Keratinocyte (primary cell): ENCODE data around the gene GRK5. TPM values are rescaled to one million over a fixed set of nuclear protein-coding genes. Genes with fewer than 3 reads are reported as not detected.

Experiments used
- DNase-seq: peaks from one replicate; pipeline ENCODE4 v3.0.0-alpha.2; 2011; ENCODE audit warnings: low read depth, missing footprints, low spot score
- FAIRE-seq: peaks from 2 replicates; lab custom pipeline; 2011; peaks lifted over from hg19 to GRCh38; lab: Jason Lieb, UNC
- H2AFZ ChIP-seq: 2 replicates; pipeline ENCODE4 v1.6.0; 2012; ENCODE audit warnings: low read length, control low read depth, inconsistent platforms; ENCODE audit not compliant: control insufficient read depth
- H3K27ac ChIP-seq: 2 replicates; pipeline ENCODE4 v1.5.1; 2011; ENCODE audit warnings: low read length; ENCODE audit not compliant: control insufficient read depth, insufficient read depth
- H3K27me3 ChIP-seq: 3 replicates; pipeline ENCODE4 v1.6.0; 2011; ENCODE audit warnings: low read length; ENCODE audit not compliant: control insufficient read depth, insufficient read depth; ENCODE audit errors: extremely low read depth
- H3K36me3 ChIP-seq, 2 experiments: 2 replicates in 1 of 2; 3 replicates in 1 of 2; pipeline ENCODE4 v1.5.1; 2011; ENCODE audit warnings: low read length in 2 of 2, mild to moderate bottlenecking in 1 of 2; ENCODE audit not compliant: control insufficient read depth in 2 of 2, insufficient read depth in 2 of 2; ENCODE audit errors: extremely low read depth in 1 of 2
- H3K4me1 ChIP-seq: 3 replicates; pipeline ENCODE4 v1.5.1; 2011; ENCODE audit warnings: low read length; ENCODE audit not compliant: control insufficient read depth, insufficient read depth; ENCODE audit errors: extremely low read depth
- H3K4me2 ChIP-seq: 3 replicates; pipeline ENCODE4 v1.6.0; 2011; ENCODE audit warnings: low read depth, low read length; ENCODE audit not compliant: control insufficient read depth, insufficient read depth; ENCODE audit errors: extremely low read depth
- H3K4me3 ChIP-seq, 3 experiments: fragments of 200-600 bp in 1 of 3; sonication (generic) in 1 of 3; 2 replicates in 2 of 3; 3 replicates in 1 of 3; pipeline ENCODE4 v1.5.1; 2011 to 2016; ENCODE audit warnings: low read length in 3 of 3, mild to moderate bottlenecking in 3 of 3, control low read depth in 2 of 3, inconsistent platforms in 1 of 3, low read depth in 1 of 3, mixed read lengths in 1 of 3, mixed run types in 1 of 3, moderate library complexity in 1 of 3; ENCODE audit not compliant: control insufficient read depth in 2 of 3, insufficient read depth in 2 of 3; ENCODE audit errors: extremely low read depth in 1 of 3
- H3K79me2 ChIP-seq: 2 replicates; pipeline ENCODE4 v1.6.0; 2012; ENCODE audit warnings: low read length; ENCODE audit not compliant: control insufficient read depth, insufficient read depth
- H3K9ac ChIP-seq: 3 replicates; pipeline ENCODE4 v1.6.0; 2011; ENCODE audit warnings: low read length; ENCODE audit not compliant: control insufficient read depth, insufficient read depth; ENCODE audit errors: extremely low read depth
- H3K9me1 ChIP-seq: 3 replicates; pipeline ENCODE4 v1.6.0; 2011; ENCODE audit warnings: low read length; ENCODE audit not compliant: control insufficient read depth, insufficient read depth; ENCODE audit errors: extremely low read depth
- H3K9me3 ChIP-seq: 2 replicates; pipeline ENCODE4 v1.5.1; 2012; ENCODE audit warnings: low read depth, low read length; ENCODE audit not compliant: control insufficient read depth
- H4K20me1 ChIP-seq: 3 replicates; pipeline ENCODE4 v1.6.0; 2011; ENCODE audit warnings: low read length; ENCODE audit not compliant: control insufficient read depth, insufficient read depth; ENCODE audit errors: extremely low read depth
- EZH2 ChIP-seq: IDR thresholded peaks from one replicate; pipeline ENCODE4 v1.6.1; 2012; ENCODE audit warnings: inconsistent platforms, mild to moderate bottlenecking, low read length, moderate library complexity
- dilution Hi-C: fragments of 300-500 bp; cut with MboI; formaldehyde crosslinking; loops from one replicate; pipeline ENCODE4 v1.7.0; 2020; ENCODE audit warnings: low sequenced_read_pairs; ENCODE audit not compliant: extremely low pct_ligation_motif_present
- polyA plus RNA-seq, 5 experiments: library from polyadenylated mRNA; depleted of rRNA in 3 of 5; stranded (reverse) in 3 of 5; stranded (forward) in 1 of 5; unstranded in 1 of 5; fragments of >200 nt; gene quantifications; 1 replicate in 1 of 5; 2 replicates in 3 of 5; 3 replicates in 1 of 5; pipeline versions ENCODE4 v1.2.1 to v1.2.3, GENCODE V29; 2011 to 2012; ENCODE audit warnings: missing spikeins in 2 of 5, low read depth in 1 of 5, low replicate concordance in 1 of 5
- TF ChIP-seq, protein P1 (sequence below), 3 experiments: IDR thresholded peaks in 1 of 3; conservative IDR thresholded peaks in 1 of 3; optimal IDR thresholded peaks in 1 of 3; 2 replicates in 2 of 3; 3 replicates in 1 of 3; pipeline versions ENCODE3 to v1.5.1; 2011; ENCODE audit warnings: low read length in 3 of 3, mild to moderate bottlenecking in 3 of 3, moderate library complexity in 2 of 3, control low read depth in 1 of 3, inconsistent platforms in 1 of 3; ENCODE audit not compliant: insufficient read depth in 2 of 3; ENCODE audit errors: extremely low read depth in 1 of 3

Gene GRK5
- polyA plus RNA-seq, 1 donor (not counting 4 experiments of a cell fraction or from before 2014, with no cell fraction given) = 7.6 TPM

DNA sequence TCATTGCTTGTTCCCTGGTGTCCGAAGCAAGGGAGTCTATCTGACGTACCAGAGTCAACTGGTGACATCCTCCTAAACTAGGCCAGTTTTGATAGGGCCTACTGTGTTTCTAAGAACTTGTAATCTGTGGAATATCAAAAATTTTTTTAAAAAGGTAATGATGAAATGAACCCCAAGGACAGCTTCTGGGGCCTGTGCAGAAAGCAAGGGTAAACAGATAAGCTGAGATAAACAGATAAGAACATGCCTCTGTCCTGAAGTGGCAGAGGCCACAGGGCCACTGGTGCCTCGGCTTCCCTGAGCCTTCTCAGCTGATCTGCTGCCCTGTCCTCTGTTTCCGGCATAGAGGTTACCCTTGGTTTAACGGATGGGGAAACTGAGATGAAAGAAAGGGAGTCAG is 8.8 kb downstream of the GRK5 start:
- TF ChIP-seq, protein P1, sequence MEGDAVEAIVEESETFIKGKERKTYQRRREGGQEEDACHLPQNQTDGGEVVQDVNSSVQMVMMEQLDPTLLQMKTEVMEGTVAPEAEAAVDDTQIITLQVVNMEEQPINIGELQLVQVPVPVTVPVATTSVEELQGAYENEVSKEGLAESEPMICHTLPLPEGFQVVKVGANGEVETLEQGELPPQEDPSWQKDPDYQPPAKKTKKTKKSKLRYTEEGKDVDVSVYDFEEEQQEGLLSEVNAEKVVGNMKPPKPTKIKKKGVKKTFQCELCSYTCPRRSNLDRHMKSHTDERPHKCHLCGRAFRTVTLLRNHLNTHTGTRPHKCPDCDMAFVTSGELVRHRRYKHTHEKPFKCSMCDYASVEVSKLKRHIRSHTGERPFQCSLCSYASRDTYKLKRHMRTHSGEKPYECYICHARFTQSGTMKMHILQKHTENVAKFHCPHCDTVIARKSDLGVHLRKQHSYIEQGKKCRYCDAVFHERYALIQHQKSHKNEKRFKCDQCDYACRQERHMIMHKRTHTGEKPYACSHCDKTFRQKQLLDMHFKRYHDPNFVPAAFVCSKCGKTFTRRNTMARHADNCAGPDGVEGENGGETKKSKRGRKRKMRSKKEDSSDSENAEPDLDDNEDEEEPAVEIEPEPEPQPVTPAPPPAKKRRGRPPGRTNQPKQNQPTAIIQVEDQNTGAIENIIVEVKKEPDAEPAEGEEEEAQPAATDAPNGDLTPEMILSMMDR (optimal IDR thresholded peaks at IDR 0.05 in 1 of 3, IDR thresholded peaks at IDR 0.05 in 1 of 3, conservative IDR thresholded peaks at IDR 0.05 in 1 of 3; ENCODE audit: extremely low read depth in 1 of 3, insufficient read depth in 2 of 3, low read length in 3 of 3) = no peak
- TF ChIP-seq EZH2 = no peak
- dilution Hi-C loops = loop anchor here (25.0 kb wide), 1 partner anchor 196 kb away; no protein-coding TSS in a partner anchor

DNA sequence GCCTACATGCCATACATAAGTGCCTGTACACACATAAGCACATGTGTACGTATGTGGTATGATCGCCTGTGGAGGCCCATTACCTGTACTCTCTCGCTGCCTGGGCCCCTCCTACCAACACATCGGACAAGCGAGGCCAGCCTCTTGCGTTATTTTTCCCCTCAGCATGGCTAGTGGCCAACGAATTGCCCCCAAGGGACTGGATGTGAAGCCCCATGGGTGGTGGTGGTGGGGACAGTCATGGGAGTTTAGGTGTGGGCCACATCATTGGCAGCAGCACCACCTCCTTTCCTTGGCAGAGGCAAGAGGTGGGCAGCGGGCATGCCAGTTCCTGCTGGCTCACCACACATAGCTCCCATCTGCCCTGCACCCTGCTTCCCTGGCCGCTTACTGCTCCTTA is 10.0 kb downstream of the GRK5 start:
- H3K4me1 ChIP-seq = no peaks in the 10 kb centered on the region
- H3K27ac ChIP-seq = no peak overlapping the region
- H3K36me3 ChIP-seq = no peaks in the 10 kb centered on the region
- DNase-seq = no peak
- no peaks in the 10 kb centered on the region for H3K9me3 ChIP-seq
- TF ChIP-seq, protein P1 (optimal IDR thresholded peaks at IDR 0.05 in 1 of 3, IDR thresholded peaks at IDR 0.05 in 1 of 3, conservative IDR thresholded peaks at IDR 0.05 in 1 of 3; ENCODE audit: extremely low read depth in 1 of 3, insufficient read depth in 2 of 3, low read length in 3 of 3) = no peak
- no peak for TF ChIP-seq EZH2
- dilution Hi-C loops = loop anchor here (25.0 kb wide), 1 partner anchor 195 kb away; no protein-coding TSS in a partner anchor
- H3K9me1 ChIP-seq = no peaks in the 10 kb centered on the region
- H3K27me3 ChIP-seq = no peaks in the 10 kb centered on the region
- no peak overlapping the region for H3K4me2 ChIP-seq
- no peak overlapping the region for H3K4me3 ChIP-seq
- H4K20me1 ChIP-seq = no peaks in the 10 kb centered on the region
- H3K9ac ChIP-seq = no peak overlapping the region
- no peak overlapping the region for H2AFZ ChIP-seq
- peaks cover 7% of the 10 kb centered on the region for H3K79me2 ChIP-seq
- FAIRE-seq = no peak

More for the DNA sequence above, 8.8 kb downstream of the GRK5 start:
- Histone ChIP-seq H3K27ac (no peak overlapping the region), H3K9me3 (no peaks in the 10 kb centered on the region), H3K36me3 (no peaks in the 10 kb centered on the region), H3K4me2 (no peak overlapping the region), H3K27me3 (no peaks in the 10 kb centered on the region), H3K9me1 (no peaks in the 10 kb centered on the region), H4K20me1 (no peaks in the 10 kb centered on the region), H3K79me2 (peaks cover 2% of the 10 kb centered on the region), H3K4me3 (no peak overlapping the region), H2AFZ (no peak overlapping the region), H3K4me1 (peaks cover 6% of the 10 kb centered on the region), H3K9ac (no peak overlapping the region)
- FAIRE-seq (peak; percentile 9), DNase-seq (no peak)
